Stimulated activated CD8-positive, alpha-beta memory T cell treated with anti-CD3 and anti-CD28 coated beads, Interleukin-7, amount 100 ng/mL, for 4 hours (primary cell): ENCODE data around the gene PRKCE.
"Not testable (repeated sequence)": the region's sequence is repeated elsewhere in the genome, so short reads cannot be mapped to it uniquely, and the experiment has no call there.

ENCODE experiments used
- DNase-seq, 2 donors: peaks; one replicate each; pipeline ENCODE4 v3.0.0-alpha.2; 2020; ENCODE audit warnings: low read depth in 2 of 2

Gene PRKCE

DNA sequence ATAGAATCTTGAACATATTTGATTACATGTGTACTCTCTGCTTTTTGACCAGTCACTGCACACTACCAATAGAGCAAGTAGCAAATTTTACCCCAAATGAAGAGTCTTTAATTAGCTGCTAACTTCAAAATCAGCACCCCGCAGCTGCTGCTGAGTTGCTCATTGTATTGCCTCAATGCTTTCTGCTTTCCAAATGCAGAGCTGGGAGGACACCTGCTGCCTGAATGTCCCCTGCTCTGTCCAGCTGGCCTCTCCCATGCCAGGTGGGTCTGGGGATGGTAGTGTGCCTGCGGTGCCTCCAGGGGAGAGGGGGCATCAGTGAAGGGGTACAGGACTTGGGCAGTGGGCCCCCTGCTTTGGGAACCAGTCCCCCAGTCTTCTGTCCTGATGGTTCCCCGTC, 184.8 kb downstream of the PRKCE start:
- no peak for DNase-seq

DNA sequence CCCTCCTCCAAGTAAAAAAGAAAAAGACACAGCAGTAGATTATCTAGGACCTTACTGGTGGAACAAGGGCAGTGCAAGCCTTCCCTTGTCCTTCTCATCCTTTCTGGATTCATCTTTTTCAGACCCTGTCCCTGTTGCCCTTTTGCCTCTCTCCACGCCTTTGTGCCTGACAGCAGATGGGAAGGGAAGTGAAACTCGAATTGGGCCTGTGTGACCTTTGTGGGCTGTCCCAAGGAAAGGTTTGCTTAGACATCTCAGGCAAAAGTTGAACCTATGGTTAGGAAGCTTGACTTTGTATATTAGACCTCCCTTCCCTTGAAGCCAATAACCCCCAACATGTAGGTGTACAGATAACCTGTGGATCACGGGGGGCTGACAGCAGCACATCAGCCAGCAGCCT, 185.3 kb downstream of the PRKCE start:
- no peak for DNase-seq

- DNase-seq = no peak
Observed at GRCh38 chr2:45837812-45838341, 186.4 kb downstream of the PRKCE start.

- no peak for DNase-seq
Observed at GRCh38 chr2:45839508-45840251, 188.2 kb downstream of the PRKCE start.

DNA sequence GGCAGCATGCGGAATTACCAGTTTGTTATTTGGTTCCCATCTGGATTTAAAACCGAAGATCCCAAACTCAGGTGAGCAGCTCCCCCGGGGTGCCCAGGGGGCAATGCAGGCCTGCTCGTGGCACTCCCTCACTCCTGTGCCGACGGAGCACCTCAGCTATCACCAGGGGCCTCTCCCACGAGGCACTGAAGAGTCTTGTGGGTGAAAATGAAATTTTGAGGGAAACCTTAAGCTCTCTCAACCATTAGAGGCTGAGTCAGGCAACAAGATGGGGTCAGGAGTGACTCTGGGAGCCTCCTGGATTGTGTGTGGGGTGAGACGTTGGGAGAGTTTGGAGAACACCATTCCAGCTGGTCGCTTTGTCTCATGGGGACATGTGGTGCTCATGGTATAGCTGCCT, 189.0 kb downstream of the PRKCE start:
- no peak for DNase-seq

GRCh38 chr2:45841752-45842407, 190.4 kb downstream of the PRKCE start:
- no peak for DNase-seq

- no peak for DNase-seq
Observed at GRCh38 chr2:45843136-45843535, 191.7 kb downstream of the PRKCE start.

DNA sequence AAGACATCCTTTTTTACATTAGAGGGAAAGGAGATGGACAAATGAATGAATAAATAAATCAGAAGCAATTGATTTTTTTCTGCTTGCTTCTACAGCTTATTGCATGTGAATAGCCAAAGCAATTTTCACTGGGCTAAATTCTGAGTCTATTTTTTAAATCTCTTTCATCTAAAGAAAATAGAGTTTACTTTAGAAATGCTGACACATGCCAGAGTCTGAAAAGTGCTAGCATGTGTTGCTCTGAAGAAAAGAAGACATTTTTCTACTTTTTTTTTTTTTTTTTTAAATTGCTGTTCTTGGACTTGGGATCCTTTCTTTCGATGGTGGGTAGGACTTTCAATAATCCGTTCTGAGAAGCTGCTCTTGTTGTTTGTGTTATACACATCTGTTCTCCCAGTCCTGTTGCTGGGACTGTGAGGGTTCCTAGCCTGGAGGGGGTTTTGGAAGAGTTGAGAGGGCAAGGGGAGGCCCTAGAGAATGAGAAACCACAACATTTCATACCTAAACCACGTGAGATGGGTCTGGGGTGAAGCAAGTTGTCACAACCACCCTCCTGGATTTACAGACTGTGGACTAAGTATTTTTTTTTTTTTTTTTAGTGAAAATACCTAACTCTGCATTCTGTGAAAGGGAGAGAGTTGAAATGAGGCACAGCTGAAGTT, 193.5 kb downstream of the PRKCE start:
- DNase-seq = no peak

- DNase-seq = no peak
Observed at GRCh38 chr2:45845566-45845965, 194.1 kb downstream of the PRKCE start.

DNA sequence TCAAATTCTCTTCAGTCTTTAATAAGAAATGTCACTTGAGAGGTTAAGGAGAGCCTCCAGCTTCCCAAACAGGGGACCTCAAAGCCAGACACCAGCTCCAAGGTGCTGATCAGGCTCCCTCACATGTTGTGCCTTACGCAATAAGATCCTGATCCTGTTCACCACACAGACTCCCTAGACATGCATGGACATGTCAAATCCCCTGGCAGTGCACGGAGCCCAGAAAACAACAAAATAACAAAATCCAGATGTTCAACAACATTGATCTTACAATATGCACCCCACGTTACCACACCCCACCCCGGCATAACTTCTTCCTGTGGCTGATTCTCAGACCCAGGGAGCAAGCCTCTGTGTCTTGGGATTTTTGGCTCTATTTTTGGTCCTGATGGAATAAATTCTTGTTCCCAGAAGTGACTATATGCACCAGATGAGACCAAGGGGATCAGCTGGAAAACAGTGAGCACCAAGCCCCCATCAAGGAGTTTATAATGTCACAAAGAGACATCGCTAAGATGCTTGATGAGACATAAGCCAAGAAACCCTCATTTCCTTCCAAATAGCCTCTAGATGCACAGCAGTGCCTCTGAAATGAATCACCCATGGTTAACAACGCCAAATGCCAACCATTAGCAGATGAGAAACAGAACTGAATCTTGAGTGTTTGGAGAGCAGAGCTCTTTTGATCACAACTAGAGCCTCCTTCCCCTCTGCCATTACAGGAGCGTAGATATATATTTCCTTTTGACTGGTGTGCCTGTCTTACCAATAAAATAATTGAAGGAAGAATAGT, 198.2 kb downstream of the PRKCE start:
- no peak for DNase-seq

DNA sequence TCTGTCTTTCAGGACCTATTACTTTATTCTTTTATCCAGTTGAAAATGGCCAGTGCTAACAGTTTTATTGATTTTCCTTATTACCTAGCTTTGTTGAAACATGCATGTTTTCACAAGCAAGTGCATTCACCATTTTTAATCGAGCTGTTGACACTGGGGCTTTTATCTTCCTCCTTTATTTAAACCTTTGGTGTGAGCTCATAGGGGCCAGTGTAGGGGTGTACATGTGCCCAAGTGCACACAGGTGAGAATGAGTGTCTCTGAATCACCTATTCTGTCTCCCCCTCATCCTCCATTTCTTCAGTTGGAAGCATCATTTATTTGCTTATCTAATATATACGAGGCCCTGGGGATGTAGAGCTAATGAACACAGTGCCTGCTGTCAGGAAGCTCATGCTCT, 199.1 kb downstream of the PRKCE start:
- no peak for DNase-seq

DNA sequence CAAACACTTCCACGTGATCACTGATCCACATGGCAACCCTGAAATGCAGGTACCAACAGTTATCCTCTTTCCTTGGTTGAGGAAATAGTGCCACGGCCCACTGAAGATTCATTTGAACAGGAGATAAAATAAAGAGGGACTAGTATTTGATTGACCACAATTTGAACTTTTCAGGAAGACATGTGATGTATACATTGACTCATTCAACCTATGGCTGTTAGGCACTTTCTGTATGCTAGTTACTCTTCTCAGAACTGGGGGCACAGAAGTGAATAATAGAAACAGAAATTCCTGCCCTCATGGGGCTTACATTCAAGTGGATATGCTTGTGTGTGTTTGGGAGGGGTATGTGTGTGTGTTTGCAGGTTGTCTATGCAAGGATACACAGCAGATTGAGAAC, 199.6 kb downstream of the PRKCE start:
- DNase-seq = no peak

DNA sequence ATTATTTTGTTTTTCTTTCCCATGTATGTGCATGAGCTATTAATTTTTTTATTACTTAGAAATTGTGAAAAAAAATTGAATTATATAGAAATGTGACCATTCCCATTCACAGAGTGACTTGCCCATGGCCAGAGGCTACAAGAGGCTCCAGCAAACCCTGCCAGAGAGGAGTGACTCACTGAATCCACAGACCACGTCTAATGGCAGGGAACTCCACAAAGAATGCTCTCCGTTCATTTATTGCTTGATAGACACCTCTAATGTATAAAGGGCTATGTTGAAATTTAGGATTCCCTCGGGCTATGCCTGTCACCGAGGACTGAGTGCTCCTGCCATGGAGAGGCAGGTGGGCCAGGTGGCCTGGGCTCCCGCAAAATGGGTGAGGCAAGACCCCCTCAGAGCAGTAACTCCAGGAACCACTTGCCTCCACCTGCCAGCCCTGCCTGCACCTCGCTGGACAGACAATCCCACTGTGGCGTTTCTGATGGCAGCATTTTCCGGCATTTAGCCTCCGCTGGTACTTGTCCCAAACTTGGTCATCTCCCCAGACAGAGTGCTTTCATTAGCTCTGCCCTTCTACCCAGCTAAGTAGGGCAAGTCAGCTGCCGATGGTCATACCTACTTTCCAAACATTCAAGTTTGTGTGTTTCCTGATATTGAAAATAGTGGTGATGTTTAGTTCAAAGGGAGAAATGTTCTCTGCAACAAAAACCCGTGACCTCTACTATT, 200.3 kb downstream of the PRKCE start:
- DNase-seq = no peak

DNA sequence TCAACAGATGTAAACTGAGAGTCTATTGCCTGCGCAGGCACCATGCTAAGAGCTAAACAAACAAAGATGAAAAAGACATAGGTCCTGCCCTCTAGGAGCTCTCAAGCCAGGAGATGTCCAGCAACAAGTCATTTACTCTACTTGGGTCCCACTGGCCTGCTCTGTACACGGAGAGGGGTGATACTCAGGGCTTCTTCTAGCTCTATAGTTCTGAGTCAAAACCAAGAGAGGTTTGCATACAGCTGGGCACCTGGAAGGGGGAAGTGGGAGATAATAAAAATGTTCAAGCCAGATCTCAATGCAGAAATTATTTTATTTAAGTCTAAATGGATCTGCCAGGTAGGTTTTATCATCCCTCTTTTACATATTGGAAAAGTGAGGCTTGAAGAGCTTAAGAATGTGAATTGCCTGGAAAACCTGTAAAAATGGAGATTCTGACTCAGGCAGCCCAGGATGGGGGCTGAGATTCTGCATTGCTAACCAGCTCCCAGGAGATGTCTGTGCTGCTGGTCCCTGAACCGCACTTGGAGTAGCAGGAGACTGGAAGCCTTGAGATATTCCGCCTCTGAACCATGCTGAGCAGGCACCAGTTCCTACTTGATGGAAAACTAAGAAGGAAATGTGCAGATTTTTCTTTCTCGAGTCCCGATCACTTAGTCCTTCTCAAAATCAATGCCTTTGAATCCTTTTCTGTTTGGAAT, 201.1 kb downstream of the PRKCE start:
- no peak for DNase-seq

GRCh38 chr2:45855374-45855773, 203.9 kb downstream of the PRKCE start:
- DNase-seq = no peak

- DNase-seq = no peak
Observed at GRCh38 chr2:45856391-45857274, 205.2 kb downstream of the PRKCE start.

- no peak for DNase-seq
Observed at GRCh38 chr2:45857275-45857609, 205.8 kb downstream of the PRKCE start.

- DNase-seq = no peak
Observed at GRCh38 chr2:45857867-45858520, 206.5 kb downstream of the PRKCE start.

DNA sequence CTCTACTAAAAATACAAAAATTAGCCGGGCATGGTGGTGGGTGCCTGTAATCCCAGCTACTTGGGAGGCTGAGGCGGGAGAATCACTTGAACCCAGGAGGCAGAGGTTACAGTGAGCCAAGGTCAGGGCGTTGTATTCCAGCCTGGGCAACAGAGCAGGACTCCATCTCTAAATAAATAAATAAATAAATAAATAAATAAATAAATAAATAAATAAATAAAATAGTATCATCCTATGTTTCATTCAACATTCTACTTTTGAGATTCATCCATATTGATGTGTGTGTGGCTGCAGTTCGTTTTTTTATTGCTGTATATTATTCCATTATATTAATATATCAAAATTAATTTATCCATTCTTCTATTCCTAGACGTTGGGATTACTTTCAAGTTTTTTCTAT, 207.4 kb downstream of the PRKCE start:
- not testable (repeated sequence) for DNase-seq
